Right lung (tissue), 5 donors: Measurements from ENCODE around the gene NCAPG. TPM values are rescaled to one million over a fixed set of nuclear protein-coding genes. Genes with fewer than 3 reads are reported as not detected.

Experiments
- DNase-seq, 2 donors: peaks; one replicate each; pipeline ENCODE4 v3.0.0-alpha.2; 2013
- polyA plus RNA-seq, 5 donors: library from polyadenylated mRNA; unstranded; fragments of 120-200 nt; gene quantifications; one replicate each; pipeline versions ENCODE4 v1.2.1 to v1.2.3, GENCODE V29; 2013; ENCODE audit warnings: inconsistent platforms in 1 of 5, low replicate concordance in 1 of 5; ENCODE audit not compliant: insufficient read length in 5 of 5, insufficient read depth in 1 of 5

NCAPG gene
- polyA plus RNA-seq, 5 donors: 14.5 to 58.9 (median 32.4) TPM

GRCh38 chr4:17869327-17869726 is 58.5 kb downstream of the NCAPG start:
- DNase-seq: no peak

GRCh38 chr4:17875402-17876070 is 64.8 kb downstream of the NCAPG start:
- DNase-seq: no peak

GRCh38 chr4:17876943-17877342 is 66.2 kb downstream of the NCAPG start:
- DNase-seq: no peak

- DNase-seq: no peak
Observed at GRCh38 chr4:17877661-17878060, 66.9 kb downstream of the NCAPG start.

GRCh38 chr4:17884063-17884462 is 73.3 kb downstream of the NCAPG start:
- DNase-seq: no peak

- DNase-seq: no peak
Observed at GRCh38 chr4:17884511-17884910, 73.7 kb downstream of the NCAPG start.

- DNase-seq: no peak
Observed at GRCh38 chr4:17889692-17890091, 78.9 kb downstream of the NCAPG start.

- no peak for DNase-seq
Observed at GRCh38 chr4:17894421-17894820, 83.6 kb downstream of the NCAPG start.

Other genes starting within 250 kb of the NCAPG start
- 10 to 100 TPM; 63.9 to 72.8 (median 68.2) TPM for gene LAP3, start 233.8 kb upstream of the NCAPG start, polyA plus RNA-seq
- 10 to 100 TPM; 56.8 to 82.7 (median 69.3) TPM for gene MED28, start 196.3 kb upstream of the NCAPG start, polyA plus RNA-seq
- under 1 TPM; 0.13 to 0.33 (median 0.22) TPM for gene FAM184B, start 29.4 kb upstream of the NCAPG start, polyA plus RNA-seq
- gene DCAF16, start 222 bp upstream of the NCAPG start, polyA plus RNA-seq: 10 to 100 TPM; 44.3 to 75.0 (median 60.3) TPM
- 10 to 100 TPM; 11.7 to 23.9 (median 19.1) TPM for gene LCORL, start 210.8 kb downstream of the NCAPG start, polyA plus RNA-seq